ENCODE measurements around the gene PRKN. TPM values are rescaled to one million over a fixed set of nuclear protein-coding genes. Genes with fewer than 3 reads are reported as not detected.

PRKN gene
- total RNA-seq, 1 donor from 2014 or later, result 1.2 TPM

DNA sequence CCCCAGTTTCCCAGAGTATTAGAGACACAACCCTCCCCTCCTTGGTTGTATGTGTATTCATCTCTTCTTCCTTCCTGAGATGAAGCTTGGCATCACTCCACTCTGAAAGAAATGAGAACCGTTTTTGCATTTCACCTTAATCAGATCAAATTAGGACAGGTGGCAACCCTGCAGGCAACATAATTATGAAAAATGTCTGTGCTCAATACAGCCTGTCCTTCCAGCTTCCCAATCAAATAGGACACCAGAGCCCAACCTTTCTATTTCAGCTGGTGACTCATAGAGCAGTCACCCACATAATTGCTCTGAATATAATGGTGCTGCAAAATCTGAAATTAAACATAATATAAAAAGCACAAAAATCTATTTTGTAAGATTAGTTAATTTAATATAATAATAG lies 1143.5 kb downstream of the PRKN start:
- Histone ChIP-seq H3K36me3 (ENCODE audit: control insufficient read depth, insufficient read depth, low read length) (no peaks in the 10 kb centered on the region), H3K27me3 (ENCODE audit: control insufficient read depth, insufficient read depth, low read length) (no peaks in the 10 kb centered on the region), H3K4me3 (ENCODE audit: low read depth, low read length) (no peak overlapping the region)
- no peak for DNase-seq (ENCODE audit: low read depth)
- TF ChIP-seq, protein P1, sequence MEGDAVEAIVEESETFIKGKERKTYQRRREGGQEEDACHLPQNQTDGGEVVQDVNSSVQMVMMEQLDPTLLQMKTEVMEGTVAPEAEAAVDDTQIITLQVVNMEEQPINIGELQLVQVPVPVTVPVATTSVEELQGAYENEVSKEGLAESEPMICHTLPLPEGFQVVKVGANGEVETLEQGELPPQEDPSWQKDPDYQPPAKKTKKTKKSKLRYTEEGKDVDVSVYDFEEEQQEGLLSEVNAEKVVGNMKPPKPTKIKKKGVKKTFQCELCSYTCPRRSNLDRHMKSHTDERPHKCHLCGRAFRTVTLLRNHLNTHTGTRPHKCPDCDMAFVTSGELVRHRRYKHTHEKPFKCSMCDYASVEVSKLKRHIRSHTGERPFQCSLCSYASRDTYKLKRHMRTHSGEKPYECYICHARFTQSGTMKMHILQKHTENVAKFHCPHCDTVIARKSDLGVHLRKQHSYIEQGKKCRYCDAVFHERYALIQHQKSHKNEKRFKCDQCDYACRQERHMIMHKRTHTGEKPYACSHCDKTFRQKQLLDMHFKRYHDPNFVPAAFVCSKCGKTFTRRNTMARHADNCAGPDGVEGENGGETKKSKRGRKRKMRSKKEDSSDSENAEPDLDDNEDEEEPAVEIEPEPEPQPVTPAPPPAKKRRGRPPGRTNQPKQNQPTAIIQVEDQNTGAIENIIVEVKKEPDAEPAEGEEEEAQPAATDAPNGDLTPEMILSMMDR (IDR thresholded peaks at IDR 0.05; ENCODE audit: insufficient read depth, low read length, poor library complexity, severe bottlenecking), result no peak

DNA sequence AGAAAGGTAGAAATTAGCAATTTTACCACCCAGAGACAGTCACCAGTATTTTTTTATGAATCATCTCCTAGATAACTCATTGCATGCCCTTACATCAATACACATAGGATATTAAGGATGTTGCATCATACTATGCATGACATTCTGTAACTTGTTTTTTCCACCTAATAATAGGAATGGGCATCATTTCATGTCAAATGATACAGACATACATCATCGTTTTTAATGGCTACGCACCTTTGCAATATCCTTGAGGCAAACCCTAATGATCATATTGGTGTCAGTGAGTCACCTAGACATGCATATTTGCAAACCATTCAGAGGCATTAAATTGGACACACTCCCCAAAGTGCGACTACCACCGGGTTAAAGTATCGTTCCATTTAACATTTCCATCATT lies 1144.0 kb downstream of the PRKN start:
- TF ChIP-seq, protein P1 (IDR thresholded peaks at IDR 0.05; ENCODE audit: insufficient read depth, low read length, poor library complexity, severe bottlenecking), result no peak
- no peak for DNase-seq (ENCODE audit: low read depth)
- Histone ChIP-seq H3K27me3 (ENCODE audit: control insufficient read depth, insufficient read depth, low read length) (no peaks in the 10 kb centered on the region), H3K36me3 (ENCODE audit: control insufficient read depth, insufficient read depth, low read length) (no peaks in the 10 kb centered on the region), H3K4me3 (ENCODE audit: low read depth, low read length) (no peak overlapping the region)

DNA sequence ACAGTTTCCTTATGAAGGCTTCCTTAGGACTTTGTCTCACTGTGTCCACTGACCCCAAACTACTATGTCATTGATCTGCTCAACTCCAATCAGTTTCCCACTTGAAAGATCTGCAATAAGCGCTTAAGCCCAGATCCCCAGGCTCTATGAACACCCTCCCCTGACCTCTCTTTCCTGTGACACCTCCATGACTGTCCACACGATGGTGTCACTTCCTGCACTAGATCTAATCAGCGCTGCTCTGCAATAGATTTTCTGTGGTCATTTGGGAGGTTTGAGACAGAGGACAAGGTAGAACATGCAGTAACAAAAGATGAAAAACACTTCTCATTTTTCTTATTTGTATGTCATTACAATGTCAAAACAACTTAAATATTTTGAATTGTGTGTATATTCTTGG lies 1149.1 kb downstream of the PRKN start:
- Histone ChIP-seq H3K27me3 (ENCODE audit: control insufficient read depth, insufficient read depth, low read length) (no peaks in the 10 kb centered on the region), H3K36me3 (ENCODE audit: control insufficient read depth, insufficient read depth, low read length) (no peaks in the 10 kb centered on the region), H3K4me3 (ENCODE audit: low read depth, low read length) (no peak overlapping the region)
- TF ChIP-seq, protein P1 (IDR thresholded peaks at IDR 0.05; ENCODE audit: insufficient read depth, low read length, poor library complexity, severe bottlenecking), result no peak
- DNase-seq (ENCODE audit: low read depth), result no peak

DNA sequence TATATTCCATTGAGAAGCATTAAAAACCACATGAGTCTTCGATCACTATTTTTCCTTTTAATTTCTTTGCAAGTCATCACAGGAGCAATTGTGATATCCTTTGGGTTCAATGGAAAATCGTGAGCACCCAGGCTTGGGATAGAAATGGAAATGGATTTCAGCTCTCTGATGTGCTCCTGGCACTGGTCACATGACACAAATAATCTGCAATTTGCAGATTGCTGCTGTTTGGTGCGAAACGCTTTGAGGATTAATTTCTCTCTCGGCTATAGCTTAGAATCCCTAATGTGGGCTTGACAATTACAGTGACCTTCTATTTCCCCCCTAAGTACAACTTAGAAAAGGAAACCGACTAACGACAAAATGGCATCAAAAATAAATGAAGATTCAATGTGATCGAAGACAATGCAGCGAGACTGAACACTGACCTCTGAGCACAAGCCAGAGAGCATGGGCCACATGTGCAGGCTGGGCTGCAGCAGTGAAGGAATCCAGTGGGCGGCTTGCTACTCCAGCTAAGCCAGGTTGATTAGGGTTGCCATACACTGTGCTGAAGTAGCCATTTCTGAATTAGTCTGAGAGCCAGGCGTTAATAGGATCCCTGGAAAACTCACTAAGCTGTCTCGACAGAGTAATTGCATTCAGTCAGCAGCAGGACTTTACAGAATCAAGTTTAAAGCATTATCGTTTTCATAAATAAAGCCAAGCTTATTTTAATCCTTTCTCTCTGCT lies 1151.9 kb downstream of the PRKN start:
- DNase-seq (ENCODE audit: low read depth), result no peak
- Histone ChIP-seq H3K36me3 (ENCODE audit: control insufficient read depth, insufficient read depth, low read length) (no peaks in the 10 kb centered on the region), H3K27me3 (ENCODE audit: control insufficient read depth, insufficient read depth, low read length) (no peaks in the 10 kb centered on the region), H3K4me3 (ENCODE audit: low read depth, low read length) (no peak overlapping the region)
- TF ChIP-seq, protein P1 (IDR thresholded peaks at IDR 0.05; ENCODE audit: insufficient read depth, low read length, poor library complexity, severe bottlenecking), result no peak

DNA sequence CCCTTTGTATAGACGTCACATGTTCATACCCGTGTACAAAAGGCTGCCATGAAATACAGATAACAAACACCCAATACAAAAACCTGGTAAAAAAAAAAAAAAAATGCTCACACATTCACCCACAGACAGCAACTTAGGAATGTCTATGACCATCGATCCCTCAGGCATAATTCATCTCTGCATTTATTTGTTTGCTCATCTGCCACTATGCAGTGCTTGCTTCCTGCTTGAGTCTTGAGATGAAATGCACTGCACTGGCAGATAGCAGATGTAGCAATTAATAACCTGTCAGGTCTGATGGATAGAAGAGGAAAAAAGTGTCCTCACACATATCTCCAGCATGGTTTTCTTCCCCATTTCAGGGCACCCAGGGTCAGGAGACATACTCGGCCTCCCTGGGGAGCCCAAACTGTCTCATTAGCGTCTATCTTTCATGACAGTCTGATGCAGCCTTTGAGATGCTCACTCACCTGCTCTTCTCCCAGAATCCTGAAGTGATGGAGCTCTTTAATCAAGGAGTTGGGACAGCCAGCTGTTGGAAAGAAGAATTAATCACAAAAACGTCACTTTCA lies 1158.6 kb downstream of the PRKN start:
- no peak overlapping the region for H3K4me3 ChIP-seq (ENCODE audit: low read depth, low read length)
- no peak for DNase-seq (ENCODE audit: low read depth)
- no peaks in the 10 kb centered on the region for H3K27me3 ChIP-seq (ENCODE audit: control insufficient read depth, insufficient read depth, low read length)
- TF ChIP-seq, protein P1 (IDR thresholded peaks at IDR 0.05; ENCODE audit: insufficient read depth, low read length, poor library complexity, severe bottlenecking), result no peak
- no peaks in the 10 kb centered on the region for H3K36me3 ChIP-seq (ENCODE audit: control insufficient read depth, insufficient read depth, low read length)

DNA sequence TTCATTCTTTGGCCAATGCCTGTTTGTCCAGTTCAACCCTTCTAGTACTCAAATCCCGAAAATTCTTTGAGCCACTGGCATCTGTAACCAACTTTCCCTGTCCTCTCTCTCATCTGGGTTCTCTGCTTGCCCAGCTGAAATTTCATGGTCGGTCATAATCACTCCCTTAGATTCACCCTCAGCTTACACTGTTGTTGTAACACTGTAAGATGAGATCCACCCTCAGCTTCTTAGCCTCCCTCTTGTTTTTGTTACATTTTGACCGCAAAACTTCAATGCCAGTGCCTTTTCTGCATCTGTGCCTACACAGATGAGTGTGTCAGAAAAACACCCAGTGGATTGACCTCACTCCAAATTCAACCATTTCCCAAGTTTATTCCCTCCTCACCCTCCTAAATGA lies 1162.6 kb downstream of the PRKN start:
- no peaks in the 10 kb centered on the region for H3K36me3 ChIP-seq (ENCODE audit: control insufficient read depth, insufficient read depth, low read length)
- TF ChIP-seq, protein P1 (IDR thresholded peaks at IDR 0.05; ENCODE audit: insufficient read depth, low read length, poor library complexity, severe bottlenecking), result no peak
- H3K27me3 ChIP-seq (ENCODE audit: control insufficient read depth, insufficient read depth, low read length), result no peaks in the 10 kb centered on the region

More for the DNA sequence above, 1162.6 kb downstream of the PRKN start:
- no peak overlapping the region for H3K4me3 ChIP-seq (ENCODE audit: low read depth, low read length)
- DNase-seq (ENCODE audit: low read depth), result no peak

Data from kidney epithelial cell (primary cell).